ENCODE data around the gene PTPRD.

PTPRD gene

DNA sequence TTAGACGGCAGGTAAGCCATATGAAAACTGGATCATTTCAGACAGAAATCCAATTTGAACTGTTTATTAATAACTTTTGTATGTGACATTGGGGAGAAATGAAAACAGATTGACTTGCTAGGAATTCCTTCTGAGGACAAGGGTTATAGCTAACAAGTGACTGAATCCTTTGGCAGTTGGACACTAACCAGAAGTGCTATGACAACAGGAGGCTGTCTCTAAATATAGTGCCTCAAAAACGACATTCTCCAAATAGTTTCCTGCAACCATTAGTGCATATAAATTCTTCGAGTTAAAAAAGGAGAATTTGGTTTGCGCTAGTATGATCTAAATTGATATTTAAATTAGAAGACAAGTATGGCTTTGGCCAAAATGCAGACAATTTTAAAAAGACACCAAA lies 338.6 kb downstream of the PTPRD start:
- Histone ChIP-seq H3K9me3 (ENCODE audit: control insufficient read depth, low read length) (no peaks in the 10 kb centered on the region), H3K4me1 (ENCODE audit: control insufficient read depth, insufficient read depth, low read length, poor library complexity, severe bottlenecking) (peaks cover 12% of the 10 kb centered on the region), H3K4me3 (ENCODE audit: extremely low read depth, insufficient read depth, low read length, poor library complexity, severe bottlenecking) (no peak overlapping the region), H3K36me3 (ENCODE audit: control insufficient read depth, insufficient read depth, low read length) (no peaks in the 10 kb centered on the region), H3K27ac (ENCODE audit: low read depth, low read length, severe bottlenecking) (peak overlapping the region; percentile 67)
- WGBS, 2 experiments (ENCODE audit: insufficient coverage in 2 of 2), result 100% methylated on average over 1 of the region's 4 CpGs; no CpG with 5 or more reads in 1 of the 2 experiments

GRCh38 chr9:10272830-10273229 lies 340.0 kb downstream of the PTPRD start:
- no peaks in the 10 kb centered on the region for H3K36me3 ChIP-seq (ENCODE audit: control insufficient read depth, insufficient read depth, low read length)
- no peak overlapping the region for H3K4me3 ChIP-seq (ENCODE audit: extremely low read depth, insufficient read depth, low read length, poor library complexity, severe bottlenecking)
- H3K27ac ChIP-seq (ENCODE audit: low read depth, low read length, severe bottlenecking), result no peak overlapping the region
- no peaks in the 10 kb centered on the region for H3K9me3 ChIP-seq (ENCODE audit: control insufficient read depth, low read length)
- peaks cover 12% of the 10 kb centered on the region for H3K4me1 ChIP-seq (ENCODE audit: control insufficient read depth, insufficient read depth, low read length, poor library complexity, severe bottlenecking)

GRCh38 chr9:10268531-10269485 lies 344.0 kb downstream of the PTPRD start:
- peaks cover 3% of the 10 kb centered on the region for H3K9me3 ChIP-seq (ENCODE audit: control insufficient read depth, low read length)
- H3K4me1 ChIP-seq (ENCODE audit: control insufficient read depth, insufficient read depth, low read length, poor library complexity, severe bottlenecking), result peaks cover 3% of the 10 kb centered on the region
- H3K27ac ChIP-seq (ENCODE audit: low read depth, low read length, severe bottlenecking), result no peak overlapping the region
- 0 to 3% methylated on average over 4 of the region's 8 CpGs for WGBS, 2 experiments (ENCODE audit: insufficient coverage in 2 of 2)
- no peaks in the 10 kb centered on the region for H3K36me3 ChIP-seq (ENCODE audit: control insufficient read depth, insufficient read depth, low read length)
- no peak overlapping the region for H3K4me3 ChIP-seq (ENCODE audit: extremely low read depth, insufficient read depth, low read length, poor library complexity, severe bottlenecking)

- Histone ChIP-seq H3K4me1 (ENCODE audit: control insufficient read depth, insufficient read depth, low read length, poor library complexity, severe bottlenecking) (no peaks in the 10 kb centered on the region), H3K36me3 (ENCODE audit: control insufficient read depth, insufficient read depth, low read length) (no peaks in the 10 kb centered on the region), H3K9me3 (ENCODE audit: control insufficient read depth, low read length) (peaks cover 11% of the 10 kb centered on the region), H3K27ac (ENCODE audit: low read depth, low read length, severe bottlenecking) (peak overlapping the region; percentile 64), H3K4me3 (ENCODE audit: extremely low read depth, insufficient read depth, low read length, poor library complexity, severe bottlenecking) (no peak overlapping the region)
- WGBS, 2 experiments (ENCODE audit: insufficient coverage in 2 of 2), result 72 to 83% methylated on average over 1 to 2 of the region's 2 CpGs
Observed at GRCh38 chr9:10265153-10265631, 347.6 kb downstream of the PTPRD start.

GRCh38 chr9:10260501-10260900 lies 352.3 kb downstream of the PTPRD start:
- Histone ChIP-seq H3K36me3 (ENCODE audit: control insufficient read depth, insufficient read depth, low read length) (no peaks in the 10 kb centered on the region), H3K9me3 (ENCODE audit: control insufficient read depth, low read length) (peaks cover 11% of the 10 kb centered on the region), H3K4me3 (ENCODE audit: extremely low read depth, insufficient read depth, low read length, poor library complexity, severe bottlenecking) (no peak overlapping the region), H3K27ac (ENCODE audit: low read depth, low read length, severe bottlenecking) (no peak overlapping the region), H3K4me1 (ENCODE audit: control insufficient read depth, insufficient read depth, low read length, poor library complexity, severe bottlenecking) (no peaks in the 10 kb centered on the region)
- WGBS, 2 experiments (ENCODE audit: insufficient coverage in 2 of 2), result no CpG with 5 or more reads among the region's 1 CpG

- Histone ChIP-seq H3K36me3 (ENCODE audit: control insufficient read depth, insufficient read depth, low read length) (no peaks in the 10 kb centered on the region), H3K4me3 (ENCODE audit: extremely low read depth, insufficient read depth, low read length, poor library complexity, severe bottlenecking) (no peak overlapping the region), H3K27ac (ENCODE audit: low read depth, low read length, severe bottlenecking) (no peak overlapping the region), H3K4me1 (ENCODE audit: control insufficient read depth, insufficient read depth, low read length, poor library complexity, severe bottlenecking) (no peaks in the 10 kb centered on the region), H3K9me3 (ENCODE audit: control insufficient read depth, low read length) (peaks cover 11% of the 10 kb centered on the region)
- 80 to 97% methylated on average over 2 of the region's 4 CpGs for WGBS, 2 experiments (ENCODE audit: insufficient coverage in 2 of 2)
Observed at GRCh38 chr9:10259668-10260067, 353.1 kb downstream of the PTPRD start.

DNA sequence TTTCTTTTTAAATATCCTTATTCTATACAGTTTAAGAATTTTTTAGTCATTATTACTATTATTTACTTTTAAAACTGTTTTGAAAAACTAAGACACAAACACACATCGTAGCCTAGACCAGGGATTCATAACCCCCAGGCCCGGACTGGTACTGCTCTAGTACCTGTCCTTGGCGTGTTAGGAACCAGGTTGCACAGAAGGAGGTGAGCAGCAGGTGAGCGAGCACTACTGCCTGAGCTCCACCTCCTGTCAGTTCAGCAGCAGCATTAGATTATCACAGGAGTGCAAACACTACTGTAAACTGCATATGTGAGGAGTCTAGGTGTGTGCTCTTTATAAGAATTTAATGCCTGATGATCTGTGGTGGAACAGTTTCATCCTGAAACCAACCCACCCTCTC lies 357.0 kb downstream of the PTPRD start:
- Histone ChIP-seq H3K4me1 (ENCODE audit: control insufficient read depth, insufficient read depth, low read length, poor library complexity, severe bottlenecking) (no peaks in the 10 kb centered on the region), H3K4me3 (ENCODE audit: extremely low read depth, insufficient read depth, low read length, poor library complexity, severe bottlenecking) (no peak overlapping the region), H3K27ac (ENCODE audit: low read depth, low read length, severe bottlenecking) (no peak overlapping the region), H3K9me3 (ENCODE audit: control insufficient read depth, low read length) (no peaks in the 10 kb centered on the region), H3K36me3 (ENCODE audit: control insufficient read depth, insufficient read depth, low read length) (no peaks in the 10 kb centered on the region)
- 87 to 90% methylated on average over 3 to 4 of the region's 4 CpGs for WGBS, 2 experiments (ENCODE audit: insufficient coverage in 2 of 2)

DNA sequence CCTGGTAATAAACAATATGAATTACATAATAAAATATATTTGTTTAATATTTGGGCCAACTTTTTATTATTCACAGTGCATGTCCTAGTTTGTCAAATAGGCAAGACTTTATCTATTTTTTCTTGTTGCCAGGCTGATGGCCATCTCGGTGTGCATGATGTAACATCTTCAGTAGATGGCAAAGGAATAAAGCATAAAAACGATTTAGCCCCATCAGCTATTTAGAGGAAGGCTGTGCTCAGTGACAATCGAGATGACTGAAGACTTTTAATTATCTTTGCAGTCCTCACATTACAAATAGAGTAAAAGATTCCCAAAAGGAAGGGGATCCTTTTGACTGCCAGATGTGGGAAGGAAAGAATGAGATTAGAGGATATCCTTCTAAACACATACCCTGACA lies 358.5 kb downstream of the PTPRD start:
- WGBS, 2 experiments (ENCODE audit: insufficient coverage in 2 of 2), result 87 to 89% methylated on average over 1 to 3 of the region's 3 CpGs

GRCh38 chr9:10253341-10253740 lies 359.5 kb downstream of the PTPRD start:
- 100% methylated on average over 1 of the region's 4 CpGs; no CpG with 5 or more reads in 1 of the 2 experiments for WGBS, 2 experiments (ENCODE audit: insufficient coverage in 2 of 2)
- Histone ChIP-seq H3K27ac (ENCODE audit: low read depth, low read length, severe bottlenecking) (no peak overlapping the region), H3K4me3 (ENCODE audit: extremely low read depth, insufficient read depth, low read length, poor library complexity, severe bottlenecking) (no peak overlapping the region), H3K36me3 (ENCODE audit: control insufficient read depth, insufficient read depth, low read length) (no peaks in the 10 kb centered on the region), H3K4me1 (ENCODE audit: control insufficient read depth, insufficient read depth, low read length, poor library complexity, severe bottlenecking) (no peaks in the 10 kb centered on the region), H3K9me3 (ENCODE audit: control insufficient read depth, low read length) (no peaks in the 10 kb centered on the region)

More for the DNA sequence above, 358.5 kb downstream of the PTPRD start:
- Histone ChIP-seq H3K9me3 (ENCODE audit: control insufficient read depth, low read length) (no peaks in the 10 kb centered on the region), H3K36me3 (ENCODE audit: control insufficient read depth, insufficient read depth, low read length) (no peaks in the 10 kb centered on the region), H3K4me1 (ENCODE audit: control insufficient read depth, insufficient read depth, low read length, poor library complexity, severe bottlenecking) (no peaks in the 10 kb centered on the region), H3K4me3 (ENCODE audit: extremely low read depth, insufficient read depth, low read length, poor library complexity, severe bottlenecking) (no peak overlapping the region), H3K27ac (ENCODE audit: low read depth, low read length, severe bottlenecking) (no peak overlapping the region)

DNA sequence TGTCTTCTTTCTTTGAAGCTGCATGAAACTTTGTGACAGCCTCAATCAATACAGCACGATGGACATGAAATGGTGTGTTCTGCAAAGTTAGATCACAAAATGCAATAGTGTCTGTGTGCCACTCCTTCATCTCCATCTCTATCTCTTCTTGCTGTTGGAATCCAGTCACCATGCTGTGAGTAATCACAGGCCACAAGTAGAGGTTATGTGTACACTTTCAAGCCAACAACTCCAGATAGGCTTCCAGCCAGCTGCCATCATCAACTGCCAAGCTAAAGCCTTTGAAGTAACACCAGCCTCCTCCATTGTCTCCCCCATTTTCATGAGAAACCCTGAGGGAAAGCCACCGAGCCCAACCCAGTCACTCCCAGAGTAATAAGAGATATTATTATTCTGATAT lies 360.6 kb downstream of the PTPRD start:
- H3K27ac ChIP-seq (ENCODE audit: low read depth, low read length, severe bottlenecking), result no peak overlapping the region
- H3K9me3 ChIP-seq (ENCODE audit: control insufficient read depth, low read length), result no peaks in the 10 kb centered on the region
- no peak overlapping the region for H3K4me3 ChIP-seq (ENCODE audit: extremely low read depth, insufficient read depth, low read length, poor library complexity, severe bottlenecking)
- WGBS, 2 experiments (ENCODE audit: insufficient coverage in 2 of 2), result no CpG with 5 or more reads among the region's 2 CpGs
- H3K36me3 ChIP-seq (ENCODE audit: control insufficient read depth, insufficient read depth, low read length), result no peaks in the 10 kb centered on the region
- H3K4me1 ChIP-seq (ENCODE audit: control insufficient read depth, insufficient read depth, low read length, poor library complexity, severe bottlenecking), result no peaks in the 10 kb centered on the region

DNA sequence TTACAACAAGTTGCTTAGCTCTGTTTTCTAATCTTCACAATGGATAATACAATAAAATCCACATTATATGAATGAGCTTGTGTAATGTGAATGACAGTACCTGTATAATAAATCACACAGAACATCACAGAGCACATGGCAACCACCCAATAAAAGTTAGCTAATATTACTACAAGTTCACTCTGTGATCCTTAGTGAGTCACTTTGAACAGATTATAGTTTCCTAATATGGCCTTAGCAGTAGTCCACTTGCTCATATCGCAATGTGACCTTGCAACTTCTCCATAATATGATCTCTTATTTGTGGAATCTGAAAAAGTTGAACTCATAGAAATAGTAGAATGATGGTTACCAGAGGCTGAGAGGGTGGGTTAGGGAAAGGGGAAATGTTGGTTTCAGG lies 361.3 kb downstream of the PTPRD start:
- no peaks in the 10 kb centered on the region for H3K36me3 ChIP-seq (ENCODE audit: control insufficient read depth, insufficient read depth, low read length)
- no CpG with 5 or more reads among the region's 1 CpG for WGBS, 2 experiments (ENCODE audit: insufficient coverage in 2 of 2)
- no peak overlapping the region for H3K27ac ChIP-seq (ENCODE audit: low read depth, low read length, severe bottlenecking)
- no peak overlapping the region for H3K4me3 ChIP-seq (ENCODE audit: extremely low read depth, insufficient read depth, low read length, poor library complexity, severe bottlenecking)
- no peaks in the 10 kb centered on the region for H3K4me1 ChIP-seq (ENCODE audit: control insufficient read depth, insufficient read depth, low read length, poor library complexity, severe bottlenecking)
- no peaks in the 10 kb centered on the region for H3K9me3 ChIP-seq (ENCODE audit: control insufficient read depth, low read length)

Measured in mesodermal cell (in vitro differentiated cells).